GM12872 (cell line): ENCODE measurements around the gene PLEKHA8.

Experiments
- CTCF ChIP-seq: IDR thresholded peaks from 3 replicates; pipeline ENCODE4 v1.5.1; 2011; ENCODE audit warnings: low read depth, mild to moderate bottlenecking, low read length, moderate library complexity; ENCODE audit not compliant: insufficient read depth

The PLEKHA8 gene

GRCh38 chr7:30079880-30080279 is 51.7 kb downstream of the PLEKHA8 start:
- no peak for TF ChIP-seq CTCF

- TF ChIP-seq CTCF, result no peak
Observed at GRCh38 chr7:30080818-30081217, 52.6 kb downstream of the PLEKHA8 start.

- no peak for TF ChIP-seq CTCF
Observed at GRCh38 chr7:30082686-30083085, 54.5 kb downstream of the PLEKHA8 start.

GRCh38 chr7:30083334-30083733 is 55.1 kb downstream of the PLEKHA8 start:
- no peak for TF ChIP-seq CTCF

- TF ChIP-seq CTCF, result no peak
Observed at GRCh38 chr7:30084212-30084611, 56.0 kb downstream of the PLEKHA8 start.

- no peak for TF ChIP-seq CTCF
Observed at GRCh38 chr7:30086529-30086928, 58.3 kb downstream of the PLEKHA8 start.

GRCh38 chr7:30087371-30087770 is 59.2 kb downstream of the PLEKHA8 start:
- TF ChIP-seq CTCF, result no peak

GRCh38 chr7:30088362-30088761 is 60.1 kb downstream of the PLEKHA8 start:
- no peak for TF ChIP-seq CTCF
